ENCODE measurements around the gene POU6F1.
"Not testable (repeated sequence)": the region's sequence is repeated elsewhere in the genome, so short reads cannot be mapped to it uniquely, and the experiment has no call there.

POU6F1 gene

GRCh38 chr12:51238037-51238509 lies 20.2 kb upstream of the POU6F1 start:
- Histone ChIP-seq H3K4me1 (ENCODE audit: control insufficient read depth in 1 of 2, insufficient read depth in 1 of 2, low read depth in 1 of 2, low read length in 1 of 2) (peaks cover 50 to 60% of the 10 kb centered on the region in 2 experiments), H3K9me3 (peaks cover 5% of the 10 kb centered on the region), H3K36me3 (peaks cover 36% of the 10 kb centered on the region), H3K4me3 (ENCODE audit: low read depth in 1 of 2, low read length in 1 of 2) (peak overlapping the region; percentile 86 to 97), H3K27ac (peak overlapping the region; percentile 100), H3K27me3 (no peaks in the 10 kb centered on the region)
- no peak for TF ChIP-seq CTCF (IDR thresholded peaks at IDR 0.05)

GRCh38 chr12:51234530-51234929 lies 16.7 kb upstream of the POU6F1 start:
- Histone ChIP-seq H3K9me3 (no peaks in the 10 kb centered on the region), H3K4me3 (ENCODE audit: low read depth in 1 of 2, low read length in 1 of 2) (no peak overlapping the region), H3K4me1 (ENCODE audit: control insufficient read depth in 1 of 2, insufficient read depth in 1 of 2, low read depth in 1 of 2, low read length in 1 of 2) (peaks cover 15 to 25% of the 10 kb centered on the region in 2 experiments), H3K27me3 (no peaks in the 10 kb centered on the region), H3K36me3 (peaks cover under 1% of the 10 kb centered on the region), H3K27ac (no peak overlapping the region)
- TF ChIP-seq CTCF (IDR thresholded peaks at IDR 0.05), result no peak

- Histone ChIP-seq H3K4me1 (ENCODE audit: control insufficient read depth in 1 of 2, insufficient read depth in 1 of 2, low read depth in 1 of 2, low read length in 1 of 2) (peaks cover 8 to 17% of the 10 kb centered on the region in 2 experiments), H3K9me3 (no peaks in the 10 kb centered on the region), H3K27me3 (no peaks in the 10 kb centered on the region), H3K4me3 (ENCODE audit: low read depth in 1 of 2, low read length in 1 of 2) (no peak overlapping the region), H3K36me3 (no peaks in the 10 kb centered on the region), H3K27ac (no peak overlapping the region)
- no peak for TF ChIP-seq CTCF (IDR thresholded peaks at IDR 0.05)
These were observed 14.8 kb upstream of the POU6F1 start for GRCh38 chr12:51232642-51233041.

GRCh38 chr12:51229116-51229809 lies 11.4 kb upstream of the POU6F1 start:
- Histone ChIP-seq H3K4me1 (ENCODE audit: control insufficient read depth in 1 of 2, insufficient read depth in 1 of 2, low read depth in 1 of 2, low read length in 1 of 2) (no peaks in the 10 kb centered on the region), H3K36me3 (no peaks in the 10 kb centered on the region), H3K9me3 (no peaks in the 10 kb centered on the region), H3K27ac (no peak overlapping the region), H3K4me3 (ENCODE audit: low read depth in 1 of 2, low read length in 1 of 2) (no peak overlapping the region), H3K27me3 (no peaks in the 10 kb centered on the region)
- TF ChIP-seq CTCF (IDR thresholded peaks at IDR 0.05), result no peak

- Histone ChIP-seq H3K36me3 (no peaks in the 10 kb centered on the region), H3K27me3 (no peaks in the 10 kb centered on the region), H3K9me3 (no peaks in the 10 kb centered on the region)
These were observed 10.1 kb upstream of the POU6F1 start for GRCh38 chr12:51227962-51228361.

GRCh38 chr12:51227112-51227511 lies 9.2 kb upstream of the POU6F1 start:
- H3K9me3 ChIP-seq; H3K27me3 ChIP-seq; H3K27ac ChIP-seq; H3K4me3 ChIP-seq (ENCODE audit: low read depth in 1 of 2, low read length in 1 of 2); H3K4me1 ChIP-seq (ENCODE audit: control insufficient read depth in 1 of 2, insufficient read depth in 1 of 2, low read depth in 1 of 2, low read length in 1 of 2); H3K36me3 ChIP-seq: not testable (repeated sequence)

More at GRCh38 chr12:51227962-51228361, 10.1 kb upstream of the POU6F1 start:
- no peak for TF ChIP-seq CTCF (IDR thresholded peaks at IDR 0.05)
- Histone ChIP-seq H3K4me3 (ENCODE audit: low read depth in 1 of 2, low read length in 1 of 2) (no peak overlapping the region), H3K4me1 (ENCODE audit: control insufficient read depth in 1 of 2, insufficient read depth in 1 of 2, low read depth in 1 of 2, low read length in 1 of 2) (no peaks in the 10 kb centered on the region), H3K27ac (no peak overlapping the region)
